Activated CD8-positive, alpha-beta T cell treated with anti-CD3 and anti-CD28 coated beads for 36 hours (primary cell): ENCODE data around the gene TOMM22. TPM values are rescaled to one million over a fixed set of nuclear protein-coding genes. Genes with fewer than 3 reads are reported as not detected.
A peak's percentile ranks its signal among the peaks of the same experiment; 100 is the strongest.

Experiments
- ATAC-seq: fragments of 200-7000 bp; cut with Tn5 transposase; one replicate; pipeline ENCODE4 v1.10.0; 2021; ENCODE audit warnings: mild to moderate bottlenecking, moderate library complexity
- CTCF ChIA-PET: fragments of 350-600 bp; sonication (Branson Sonifier 250); formaldehyde crosslinking; loops from one replicate; lab custom pipeline; 2021; ENCODE audit warnings: antibody characterized with exemption; lab: Charles Lee
- POLR2A ChIA-PET: fragments of 350-600 bp; sonication (Branson Sonifier 250); formaldehyde crosslinking; loops from one replicate; lab custom pipeline; 2021; ENCODE audit warnings: antibody characterized with exemption; lab: Charles Lee
- DNase-seq: peaks from one replicate; pipeline ENCODE4 v3.0.0-alpha.2; 2020
- H3K27ac Mint-ChIP-seq: one replicate; pipeline ENCODE4 v1.8.0; 2021; ENCODE audit warnings: mild to moderate bottlenecking, mixed read lengths
- H3K27me3 Mint-ChIP-seq: one replicate; pipeline ENCODE4 v1.8.0; 2021; ENCODE audit warnings: mixed read lengths
- H3K36me3 Mint-ChIP-seq: one replicate; pipeline ENCODE4 v1.8.0; 2021; ENCODE audit warnings: low read depth, mixed read lengths
- H3K4me1 Mint-ChIP-seq: one replicate; pipeline ENCODE4 v1.8.0; 2021; ENCODE audit warnings: low read depth, mixed read lengths
- H3K4me3 Mint-ChIP-seq: one replicate; pipeline ENCODE4 v1.8.0; 2021; ENCODE audit warnings: mild to moderate bottlenecking, moderate library complexity, mixed read lengths
- H3K9me3 Mint-ChIP-seq: one replicate; pipeline ENCODE4 v1.8.0; 2021; ENCODE audit warnings: mixed read lengths
- intact Hi-C: fragments of 100-400 bp; cut with micrococcal nuclease; formaldehyde crosslinking; loops from one replicate; pipeline ENCODE4 v1.10.0; 2022
- total RNA-seq, 2 experiments: library from RNA; stranded (reverse); gene quantifications; one replicate each; pipeline ENCODE4 v1.2.3, GENCODE V29; 2021
- TF ChIP-seq, protein P1 (sequence below): fragments of 200-600 bp; IDR thresholded peaks from one replicate; pipeline ENCODE4 v1.8.0; 2022; ENCODE audit warnings: antibody characterized with exemption, mild to moderate bottlenecking

The TOMM22 gene
- total RNA-seq, 2 experiments from 2014 or later = 155 to 158 TPM

DNA sequence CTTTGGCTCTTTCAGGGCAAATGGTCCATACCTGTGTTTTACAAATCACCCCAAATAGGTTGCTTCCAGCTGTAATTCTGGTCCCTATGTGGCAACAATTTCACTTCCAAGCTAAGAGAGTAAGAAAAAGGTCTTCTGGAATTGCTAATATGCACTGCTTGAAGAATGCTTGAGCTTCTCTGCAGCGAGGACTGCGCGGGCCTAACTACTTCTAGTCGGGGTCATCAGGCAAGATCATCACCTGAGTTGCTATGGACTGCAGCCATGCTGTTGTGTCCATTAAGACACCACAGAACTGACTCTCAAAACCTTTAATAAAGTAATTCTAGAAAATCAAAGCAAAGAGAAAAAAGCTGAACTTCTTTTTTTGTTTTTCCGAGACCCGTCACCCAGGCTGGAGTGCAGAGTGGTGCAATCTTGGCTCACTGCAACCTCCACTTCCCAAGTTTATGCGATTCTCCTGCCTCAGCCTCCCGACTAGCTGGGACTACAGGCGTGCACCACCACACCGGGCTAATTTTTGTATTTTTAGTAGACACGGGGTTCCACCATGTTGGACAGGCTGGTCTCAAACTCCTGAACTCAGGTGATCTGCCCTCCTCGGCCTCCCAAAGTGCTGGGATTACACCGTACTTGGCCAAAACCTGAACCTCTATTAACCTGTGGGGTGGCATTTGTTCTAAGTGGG is 16.8 kb downstream of the TOMM22 start:
- ATAC-seq (no peak), DNase-seq (no peak)
- Mint-ChIP-seq H3K9me3 (no peaks in the 10 kb centered on the region), H3K4me3 (peak overlapping the region; percentile 90), H3K4me1 (peaks cover 46% of the 10 kb centered on the region), H3K36me3 (peaks cover 55% of the 10 kb centered on the region), H3K27me3 (no peaks in the 10 kb centered on the region), H3K27ac (peak overlapping the region; percentile 96)
- intact Hi-C loops = no loop called here
- ChIA-PET POLR2A (interaction anchor here (0.6 to 6.3 kb wide), 8 partner anchors 9 to 186 kb away, joined by 3 to 62 read pairs (median 4); partner anchors contain the start of genes CBY1, FAM227A and TOMM22), CTCF (interaction anchor here (0.9 to 3.1 kb wide), 5 partner anchors 15 to 1092 kb away, joined by 3 to 16 read pairs (median 3); partner anchors contain the start of gene TOMM22)
- TF ChIP-seq, protein P1, sequence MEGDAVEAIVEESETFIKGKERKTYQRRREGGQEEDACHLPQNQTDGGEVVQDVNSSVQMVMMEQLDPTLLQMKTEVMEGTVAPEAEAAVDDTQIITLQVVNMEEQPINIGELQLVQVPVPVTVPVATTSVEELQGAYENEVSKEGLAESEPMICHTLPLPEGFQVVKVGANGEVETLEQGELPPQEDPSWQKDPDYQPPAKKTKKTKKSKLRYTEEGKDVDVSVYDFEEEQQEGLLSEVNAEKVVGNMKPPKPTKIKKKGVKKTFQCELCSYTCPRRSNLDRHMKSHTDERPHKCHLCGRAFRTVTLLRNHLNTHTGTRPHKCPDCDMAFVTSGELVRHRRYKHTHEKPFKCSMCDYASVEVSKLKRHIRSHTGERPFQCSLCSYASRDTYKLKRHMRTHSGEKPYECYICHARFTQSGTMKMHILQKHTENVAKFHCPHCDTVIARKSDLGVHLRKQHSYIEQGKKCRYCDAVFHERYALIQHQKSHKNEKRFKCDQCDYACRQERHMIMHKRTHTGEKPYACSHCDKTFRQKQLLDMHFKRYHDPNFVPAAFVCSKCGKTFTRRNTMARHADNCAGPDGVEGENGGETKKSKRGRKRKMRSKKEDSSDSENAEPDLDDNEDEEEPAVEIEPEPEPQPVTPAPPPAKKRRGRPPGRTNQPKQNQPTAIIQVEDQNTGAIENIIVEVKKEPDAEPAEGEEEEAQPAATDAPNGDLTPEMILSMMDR = no peak

DNA sequence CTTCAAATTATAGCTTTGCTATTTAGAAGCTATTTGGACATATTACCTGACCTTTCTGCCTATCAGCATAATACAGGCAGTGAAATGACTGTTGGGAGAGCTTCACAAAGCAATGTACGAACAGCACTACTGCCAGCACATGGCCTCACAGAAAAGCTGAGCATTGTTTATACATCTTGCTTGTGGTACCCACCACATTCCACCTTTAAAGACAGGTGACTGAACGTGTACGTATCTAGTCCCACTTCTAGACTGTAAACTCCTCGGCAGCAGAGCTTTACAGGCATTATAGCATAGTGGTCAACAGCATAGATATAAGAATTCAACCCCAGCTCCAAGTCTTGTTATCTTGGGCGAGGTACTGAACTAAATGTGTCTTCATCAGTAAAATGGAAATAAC is 17.4 kb downstream of the TOMM22 start:
- intact Hi-C loops = no loop called here
- ChIA-PET CTCF (interaction anchor here (0.9 to 3.1 kb wide), 5 partner anchors 15 to 1092 kb away, joined by 3 to 16 read pairs (median 3); partner anchors contain the start of gene TOMM22), POLR2A (interaction anchor here (0.6 to 6.3 kb wide), 8 partner anchors 9 to 187 kb away, joined by 3 to 62 read pairs (median 4); partner anchors contain the start of gene TOMM22)
- peak overlapping the region; percentile 96 for H3K27ac Mint-ChIP-seq
- no peaks in the 10 kb centered on the region for H3K9me3 Mint-ChIP-seq
- TF ChIP-seq, protein P1 = no peak
- peaks cover 51% of the 10 kb centered on the region for H3K36me3 Mint-ChIP-seq
- peaks cover 50% of the 10 kb centered on the region for H3K4me1 Mint-ChIP-seq
- ATAC-seq = no peak
- DNase-seq = no peak
- peak overlapping the region; percentile 90 for H3K4me3 Mint-ChIP-seq
- no peaks in the 10 kb centered on the region for H3K27me3 Mint-ChIP-seq

DNA sequence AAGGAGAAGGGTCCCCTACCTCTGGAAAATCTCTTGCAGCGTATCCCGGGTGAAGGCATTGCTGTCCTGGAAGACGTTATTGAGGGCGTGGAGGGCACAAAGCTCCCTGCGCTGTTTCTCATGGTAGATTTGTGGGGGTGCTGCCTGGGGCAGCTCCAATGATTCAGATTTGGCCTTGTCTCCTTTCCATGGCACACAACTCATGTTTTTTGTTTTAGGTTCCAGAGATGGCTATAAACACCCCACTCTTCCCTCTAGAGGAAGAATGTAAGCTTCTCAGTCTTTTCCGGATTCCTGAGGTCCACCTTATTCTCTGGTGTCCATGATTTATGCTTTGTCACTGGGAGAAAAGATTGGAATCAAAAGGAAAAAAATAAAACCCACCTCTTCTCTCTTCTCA is 18.0 kb downstream of the TOMM22 start:
- H3K4me1 Mint-ChIP-seq = peaks cover 51% of the 10 kb centered on the region
- ChIA-PET CTCF (interaction anchor here (1.3 to 3.1 kb wide), 2 partner anchors 16 to 18 kb away, joined by 3 to 16 read pairs; partner anchors contain the start of gene TOMM22), POLR2A (interaction anchor here (0.7 to 6.3 kb wide), 9 partner anchors 9 to 55 kb away, joined by 3 to 62 read pairs (median 3); partner anchors contain the start of gene TOMM22)
- no peaks in the 10 kb centered on the region for H3K9me3 Mint-ChIP-seq
- H3K4me3 Mint-ChIP-seq = peak overlapping the region; percentile 90
- peaks cover 47% of the 10 kb centered on the region for H3K36me3 Mint-ChIP-seq
- DNase-seq (no peak), ATAC-seq (no peak)
- TF ChIP-seq, protein P1 = no peak
- H3K27me3 Mint-ChIP-seq = no peaks in the 10 kb centered on the region
- intact Hi-C loops = loop anchor here (10.0 kb wide), 1 partner anchor 55 kb away; the partner anchor contains the start of gene SUN2
- peak overlapping the region; percentile 96 for H3K27ac Mint-ChIP-seq

DNA sequence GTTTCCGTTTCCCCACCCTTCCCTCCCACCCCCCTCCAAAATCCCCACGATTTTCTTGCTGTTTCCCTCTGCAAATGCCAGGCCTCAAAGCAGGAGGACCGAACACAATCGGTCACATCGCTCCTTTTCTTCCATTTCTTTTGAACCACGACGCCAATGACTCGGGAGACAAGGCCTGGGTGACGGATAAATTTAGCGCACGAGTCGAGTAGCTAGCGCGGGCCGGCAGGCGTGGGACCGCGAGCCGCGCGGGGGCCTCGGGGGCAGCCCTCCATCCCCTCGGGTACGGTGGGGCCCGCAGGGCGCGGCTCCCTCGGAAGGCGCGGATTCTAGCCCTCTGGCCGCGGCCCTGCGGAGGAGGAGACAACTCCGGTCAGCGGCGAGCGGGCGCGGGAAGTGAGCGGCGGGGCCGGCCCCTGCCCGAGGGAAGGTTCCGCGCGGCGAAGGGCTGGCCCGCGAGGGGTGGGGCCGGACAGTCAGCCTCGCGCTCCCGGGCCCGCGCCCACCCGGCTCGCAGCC is 18.6 kb downstream of the TOMM22 start:
- Mint-ChIP-seq H3K27me3 (no peaks in the 10 kb centered on the region), H3K27ac (peak overlapping the region; percentile 96), H3K9me3 (no peaks in the 10 kb centered on the region), H3K4me3 (peak overlapping the region; percentile 90), H3K4me1 (peaks cover 50% of the 10 kb centered on the region), H3K36me3 (peaks cover 41% of the 10 kb centered on the region)
- DNase-seq (peak; percentile 45), ATAC-seq (peak; percentile 1)
- intact Hi-C loops = loop anchor here (10.0 kb wide), 1 partner anchor 54 kb away; the partner anchor contains the start of gene SUN2
- CTCF ChIA-PET = interaction anchor here (3.1 kb wide), 1 partner anchor 18 kb away, joined by 16 read pairs; the partner anchor contains the start of gene TOMM22
- TF ChIP-seq, protein P1 = no peak
- POLR2A ChIA-PET = interaction anchor here (0.7 to 6.3 kb wide), 7 partner anchors 8 to 54 kb away, joined by 3 to 62 read pairs (median 6); partner anchors contain the start of gene TOMM22
